HepG2 (cell line): ENCODE results near the gene FBXL7. TPM values are rescaled to one million over a fixed set of nuclear protein-coding genes. Genes with fewer than 3 reads are reported as not detected.

Experiments
- ATAC-seq: fragments of 200-7000 bp; cut with Tn5 transposase; 3 replicates; pipeline ENCODE4 v1.9.1; 2020; ENCODE audit warnings: mild to moderate bottlenecking, moderate library complexity
- BruUV-seq: library from RNA; stranded (reverse); fragments of 400-500 nt; replicated peaks from 2 replicates; lab custom pipeline; 2021; lab: Mats Ljungman, UMichigan
- CTCF ChIA-PET: fragments of 300-600 bp; formaldehyde crosslinking; extraction: SDS; loops from one replicate; lab custom pipeline; 2021; ENCODE audit warnings: low total read pairs, inconsistent platforms, low intra/inter-chr PET ratio; lab: Yijun Ruan, JAX
- POLR2A ChIA-PET: fragments of 350-600 bp; sonication (Branson Sonifier 250); formaldehyde crosslinking; loops from one replicate; lab custom pipeline; 2020; ENCODE audit warnings: antibody characterized with exemption, inconsistent platforms; lab: Yijun Ruan, JAX
- DNase-seq: peaks from one replicate; pipeline ENCODE4 v3.0.0-alpha.2; 2015; ENCODE audit warnings: low spot score
- FAIRE-seq: peaks from 3 replicates; lab custom pipeline; 2011; peaks lifted over from hg19 to GRCh38; lab: Jason Lieb, UNC
- H2AFZ ChIP-seq: one replicate; pipeline ENCODE4 v1.6.1; 2011; ENCODE audit warnings: low read length, inconsistent platforms
- H3K27ac ChIP-seq: fragments of 300-600 bp; 3 replicates; pipeline ENCODE4 v1.8.0; 2011; ENCODE audit warnings: mixed run types, mild to moderate bottlenecking, mixed read lengths, low read length, inconsistent platforms; ENCODE audit not compliant: insufficient read depth; ENCODE audit errors: extremely low read length
- H3K27me3 ChIP-seq, 2 experiments: fragments of 200-600 bp in 1 of 2; 2 replicates in 1 of 2; 3 replicates in 1 of 2; pipeline versions ENCODE4 v1.6.0 to v1.8.0; 2011; ENCODE audit warnings: low read length in 2 of 2, mild to moderate bottlenecking in 2 of 2, moderate library complexity in 2 of 2, inconsistent platforms in 1 of 2; ENCODE audit not compliant: insufficient read depth in 2 of 2, control insufficient read depth in 1 of 2
- H3K36me3 ChIP-seq, 2 experiments: fragments of 200-600 bp in 1 of 2; replicated peaks in 1 of 2; 2 replicates in 1 of 2; 3 replicates in 1 of 2; pipeline versions ENCODE4 v1.5.1 to v1.8.0; 2011; ENCODE audit warnings: low read length in 2 of 2, inconsistent platforms in 1 of 2; ENCODE audit not compliant: insufficient read depth in 2 of 2, control insufficient read depth in 1 of 2
- H3K4me1 ChIP-seq: 2 replicates; pipeline ENCODE4 v1.5.1; 2012; ENCODE audit warnings: low read length, inconsistent platforms; ENCODE audit not compliant: insufficient read depth
- H3K4me2 ChIP-seq: 2 replicates; pipeline ENCODE4 v1.6.0; 2011; ENCODE audit warnings: low read depth, low read length, inconsistent platforms
- H3K4me3 ChIP-seq, 3 experiments: fragments of 200-600 bp in 1 of 3; sonication (generic), shearing (Covaris generic) in 1 of 3; replicated peaks in 1 of 3; 2 replicates each; pipeline ENCODE4 v1.5.1; 2011 to 2016; ENCODE audit warnings: low read length in 3 of 3, inconsistent platforms in 2 of 3, low read depth in 2 of 3, mild to moderate bottlenecking in 2 of 3, control low read depth in 1 of 3, mixed read lengths in 1 of 3; ENCODE audit not compliant: insufficient read depth in 1 of 3
- H3K79me2 ChIP-seq: one replicate; pipeline ENCODE4 v1.6.1; 2011; ENCODE audit warnings: low read length, inconsistent platforms; ENCODE audit not compliant: insufficient read depth
- H3K9ac ChIP-seq: 2 replicates; pipeline ENCODE4 v1.6.0; 2011; ENCODE audit warnings: mild to moderate bottlenecking, low read depth, low read length, inconsistent platforms; ENCODE audit not compliant: insufficient read depth
- H3K9me3 ChIP-seq: 2 replicates; pipeline ENCODE4 v1.5.1; 2012; ENCODE audit warnings: mild to moderate bottlenecking, low read length
- H4K20me1 ChIP-seq: 2 replicates; pipeline ENCODE4 v1.6.0; 2011; ENCODE audit warnings: inconsistent platforms, mild to moderate bottlenecking, low read length, moderate library complexity; ENCODE audit not compliant: insufficient read depth
- SAP130 ChIP-seq: IDR thresholded peaks from 2 replicates; pipeline ENCODE4 v1.6.1; 2016; ENCODE audit warnings: low read depth
- THAP11 ChIP-seq: IDR thresholded peaks from 2 replicates; pipeline ENCODE4 v1.6.1; 2016; ENCODE audit warnings: missing biosample characterization, missing genetic modification reagents
- TMF1 ChIP-seq: sonication (generic); formaldehyde crosslinking; IDR thresholded peaks from 2 replicates; pipeline ENCODE4 v1.8.1; 2022; ENCODE audit warnings: low read depth, missing genetic modification reagents
- ZNF124 ChIP-seq: sonication (generic); formaldehyde crosslinking; IDR thresholded peaks from 2 replicates; pipeline ENCODE4 v1.4.0; 2020; ENCODE audit warnings: missing genetic modification reagents
- WGBS: methylation state at CpG from one replicate; pipeline ENCODE4 v1.1.6; 2017; ENCODE audit warnings: low lambda C conversion rate; 5-methylcytosine and 5-hydroxymethylcytosine counted together
- in situ Hi-C: cut with HindIII; loops from 2 replicates; pipeline ENCODE4 v1.10.0; 2017; ENCODE audit warnings: low pct_unique_long_range_greater_than_20kb; ENCODE audit not compliant: extremely low pct_ligation_motif_present
- intact Hi-C: fragments of 100-400 bp; cut with micrococcal nuclease; formaldehyde crosslinking; loops from one replicate; pipeline ENCODE4 v1.10.0; 2022; ENCODE audit not compliant: unreplicated experiment
- polyA plus RNA-seq, 8 experiments: library from polyadenylated mRNA; depleted of rRNA in 3 of 8; stranded (reverse) in 7 of 8; unstranded in 1 of 8; fragments of >200 nt; fragmentation: Illumina TruSeq in 4 of 8; extraction: Trizol in 4 of 8; gene quantifications; 2 replicates each; pipeline versions ENCODE4 v1.2.1 to v1.2.3, GENCODE V29; 2011 to 2016; ENCODE audit warnings: low read depth in 4 of 8, missing spikeins in 1 of 8, mixed read lengths in 1 of 8; ENCODE audit not compliant: insufficient read depth in 1 of 8
- total RNA-seq, 5 experiments: library from RNA; depleted of rRNA; stranded (reverse); fragments of >200 nt; fragmentation: Illumina TruSeq; extraction: Trizol; gene quantifications; 2 replicates each; pipeline ENCODE4 v1.2.3, GENCODE V29; 2016; ENCODE audit warnings: low read depth in 1 of 5

FBXL7 gene
- total and polyA plus RNA-seq, 2 of the 13 experiments (the other 11 are each of a cell fraction or from before 2014, with no cell fraction given), result 0.07 TPM; not detected in 1

- Histone ChIP-seq H3K27me3 (no peaks in the 10 kb centered on the region; a peak in 1 of 5 replicates), H3K4me1 (no peaks in the 10 kb centered on the region), H3K4me3 (no peak overlapping the region), H3K79me2 (no peaks in the 10 kb centered on the region)
- DNase-seq, result no peak
- ATAC-seq, result no peak
- in situ Hi-C loops, result no loop called here
- 0% methylated on average over 1 of the region's 1 CpG for WGBS
- CTCF ChIA-PET, result no interaction called here
- BruUV-seq, result no TSS peak
- no peak for FAIRE-seq
- TF ChIP-seq SAP130 (CRISPR knock-in tag) (no peak), TMF1 (CRISPR knock-in tag) (no peak)
- TF ChIP-seq, all 625 proteins: peak for 0
- H4K20me1 ChIP-seq, result no peaks in the 10 kb centered on the region
- POLR2A ChIA-PET, result no interaction called here
- H2AFZ ChIP-seq, result no peak overlapping the region
- no peaks in the 10 kb centered on the region for H3K9me3 ChIP-seq
- H3K9ac ChIP-seq, result no peak overlapping the region
- intact Hi-C loops, result no loop called here
- H3K27ac ChIP-seq, result no peak overlapping the region
- H3K36me3 ChIP-seq, result no peaks in the 10 kb centered on the region
- no peak overlapping the region for H3K4me2 ChIP-seq
These were observed 50.0 kb downstream of the FBXL7 start for GRCh38 chr5:15549961-15550360.

GRCh38 chr5:15550502-15551112, 50.6 kb downstream of the FBXL7 start:
- POLR2A ChIA-PET, result no interaction called here
- no peaks in the 10 kb centered on the region for H3K4me1 ChIP-seq
- no peaks in the 10 kb centered on the region for H3K36me3 ChIP-seq
- no peaks in the 10 kb centered on the region for H4K20me1 ChIP-seq
- in situ Hi-C loops, result no loop called here
- FAIRE-seq (no peak), DNase-seq (no peak), ATAC-seq (no peak)
- no peaks in the 10 kb centered on the region for H3K79me2 ChIP-seq
- H3K27me3 ChIP-seq, result no peaks in the 10 kb centered on the region; a peak in 1 of 5 replicates
- CTCF ChIA-PET, result no interaction called here
- BruUV-seq, result no TSS peak
- WGBS, result 0% methylated on average over 3 of the region's 4 CpGs
- no peak overlapping the region for H3K4me3 ChIP-seq
- intact Hi-C loops, result no loop called here
- TF ChIP-seq ZNF124 (no peak), THAP11 (no peak)
- H3K27ac ChIP-seq, result no peak overlapping the region
- H3K4me2 ChIP-seq, result no peak overlapping the region
- no peak overlapping the region for H2AFZ ChIP-seq
- H3K9me3 ChIP-seq, result no peaks in the 10 kb centered on the region
- no peak overlapping the region for H3K9ac ChIP-seq
